Daoy (cell line): Measurements from ENCODE around the gene AHCYL1. TPM values are rescaled to one million over a fixed set of nuclear protein-coding genes. Genes with fewer than 3 reads are reported as not detected.

Experiments
- DNase-seq: peaks from one replicate; pipeline ENCODE4 v3.0.0-alpha.2; 2015; ENCODE audit warnings: low read depth
- total RNA-seq: library from RNA; depleted of rRNA; stranded (reverse); fragments of >200 nt; shearing (Covaris generic); gene quantifications from 2 replicates; pipeline ENCODE4 v1.2.3, GENCODE V29; 2014

AHCYL1 gene
- total RNA-seq, 1 experiment from 2014 or later = 44.9 TPM

DNA sequence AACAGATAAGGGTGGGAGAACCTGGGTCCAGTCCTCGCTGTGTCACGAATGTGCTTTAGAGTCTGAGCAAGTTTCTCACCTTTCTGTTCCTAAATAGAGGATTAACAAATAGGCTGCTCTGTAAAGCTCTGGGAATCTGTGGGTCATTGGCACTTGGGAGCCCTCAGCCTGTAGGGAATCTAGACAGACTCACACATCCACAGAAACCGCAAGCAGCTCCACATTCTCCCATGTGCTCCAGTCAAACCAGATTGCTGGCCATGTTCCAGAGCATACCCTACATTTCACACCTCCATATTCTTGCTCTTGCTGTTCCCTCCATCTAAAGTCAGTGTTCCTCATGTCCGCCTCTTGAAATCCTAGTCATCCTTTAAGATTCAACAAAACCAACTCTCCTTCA lies 7.8 kb upstream of the AHCYL1 start:
- DNase-seq = no peak

DNA sequence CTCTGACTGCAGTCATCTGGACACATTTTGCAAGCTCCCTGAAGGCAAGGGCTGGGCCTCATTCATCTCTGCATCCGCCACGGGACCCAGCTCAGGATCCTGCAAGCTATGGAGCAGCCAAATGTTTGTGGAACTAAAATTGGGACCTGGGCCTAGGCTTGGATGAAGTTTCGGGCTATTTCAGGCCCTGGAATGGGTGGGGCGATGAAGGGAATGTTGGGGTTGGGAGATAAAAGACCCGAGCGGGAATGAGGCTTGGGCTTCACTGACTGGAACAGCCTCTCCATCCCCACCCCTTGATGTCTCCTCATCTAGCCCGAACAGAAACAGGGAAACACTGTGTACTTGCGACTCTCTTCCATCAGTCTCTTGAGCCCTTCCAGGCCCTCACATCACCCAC lies 7.3 kb upstream of the AHCYL1 start:
- DNase-seq = no peak

DNA sequence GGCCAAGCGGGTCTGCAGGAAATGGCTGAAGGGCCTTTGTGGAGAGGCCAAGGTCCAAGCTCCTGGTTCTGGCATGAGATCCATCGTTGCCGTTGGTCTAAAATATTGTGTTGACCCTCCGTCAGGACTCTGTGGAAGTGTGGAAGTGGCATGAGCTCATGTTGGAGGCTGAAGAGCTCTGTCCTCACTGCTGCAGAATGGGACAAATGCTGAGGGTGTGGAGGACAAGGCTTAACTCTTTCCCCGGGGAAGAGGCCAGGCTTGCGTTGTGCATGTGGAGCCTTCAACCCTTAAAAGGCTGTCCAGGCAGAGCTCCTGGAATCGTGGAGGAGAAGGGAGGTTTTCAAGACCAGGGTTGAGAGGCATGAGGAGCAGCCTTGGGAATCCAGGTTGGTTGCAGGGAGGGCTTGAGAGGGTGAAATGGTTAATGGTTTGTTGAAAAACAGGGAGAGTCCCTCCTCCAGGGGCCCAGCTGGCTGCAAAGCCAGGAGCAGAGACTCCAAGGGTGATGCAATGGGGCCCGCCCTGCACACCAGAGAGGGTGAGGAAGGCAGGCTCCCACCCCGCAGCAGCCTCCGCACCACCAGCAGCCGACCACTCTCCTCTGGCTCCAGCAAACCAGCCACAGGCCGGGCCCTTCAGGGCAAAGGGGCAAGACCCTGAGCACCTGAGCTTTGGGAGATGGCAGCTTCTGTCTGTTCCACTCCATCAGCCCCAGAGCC lies 6.7 kb upstream of the AHCYL1 start:
- DNase-seq = no peak

DNA sequence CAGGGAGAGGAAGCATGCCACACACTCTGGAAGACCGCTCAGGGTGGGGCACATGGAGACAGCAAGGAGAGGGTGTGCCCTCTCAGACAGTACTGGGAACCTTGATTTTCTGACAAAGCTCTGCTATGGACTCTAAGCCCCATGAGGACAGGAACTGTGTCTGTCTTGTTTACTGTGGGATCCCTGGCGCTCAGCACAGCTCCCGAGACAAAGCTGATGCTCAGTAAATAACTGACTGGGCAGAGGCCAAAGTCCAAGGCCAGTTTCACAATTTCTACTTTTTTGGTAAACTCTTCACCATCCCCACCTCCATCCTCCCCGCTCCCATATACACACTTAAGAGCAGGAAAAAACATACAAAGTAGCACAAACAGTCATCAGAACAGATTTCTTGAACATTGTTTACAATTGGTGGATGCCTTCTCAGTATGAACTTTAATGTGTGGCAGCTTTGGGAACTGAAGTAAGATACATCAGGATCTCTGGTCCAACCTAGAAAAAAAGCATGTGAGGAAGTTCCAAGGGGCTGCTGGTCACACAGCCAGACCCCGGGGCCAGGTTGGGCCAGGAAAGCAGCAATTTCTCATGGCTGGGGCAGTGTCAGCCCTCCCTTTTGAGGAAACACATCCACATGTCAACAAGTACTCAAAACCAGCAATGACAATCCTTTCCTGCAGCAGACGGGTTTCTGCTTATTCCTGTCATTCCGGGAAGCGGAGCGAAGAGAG lies 5.6 kb upstream of the AHCYL1 start:
- DNase-seq = no peak

- DNase-seq = peak; percentile 75
Observed at GRCh38 chr1:109979489-109980091, 5.0 kb upstream of the AHCYL1 start.

DNA sequence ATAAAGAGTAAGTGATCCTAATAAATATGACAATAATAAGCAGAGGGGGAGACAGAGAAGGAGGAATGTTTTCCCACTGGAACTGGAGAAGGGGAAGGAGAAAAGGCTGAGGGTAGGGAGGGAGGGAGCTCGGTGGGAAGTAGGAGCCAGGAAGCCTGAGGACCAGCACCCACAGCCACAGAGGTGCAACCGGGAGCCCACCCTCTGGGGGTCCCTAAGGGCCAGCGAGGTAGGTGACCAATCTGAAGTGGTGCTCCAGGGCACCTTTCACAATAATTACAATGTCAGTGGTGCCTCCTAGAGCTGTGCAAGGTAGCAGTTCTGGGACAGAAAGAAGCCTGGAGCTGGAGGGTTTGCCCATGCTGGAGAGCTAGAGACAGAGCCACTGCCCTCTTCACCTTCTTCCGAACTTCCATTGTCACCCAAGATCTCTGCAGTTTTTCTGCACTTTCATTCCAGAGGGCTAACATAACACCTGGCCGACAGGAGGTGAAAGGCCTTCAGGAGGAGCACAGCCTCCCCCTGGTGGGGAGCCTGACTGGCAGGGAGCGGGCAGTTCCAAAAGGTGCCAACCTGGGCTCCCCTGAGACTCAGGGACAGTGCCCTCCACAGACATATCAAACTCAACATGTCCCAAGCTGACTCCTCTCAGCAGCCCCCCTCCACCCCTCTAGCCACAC lies 4.1 kb upstream of the AHCYL1 start:
- DNase-seq = peak; percentile 61

- no peak for DNase-seq
Observed at GRCh38 chr1:109981004-109981335, 3.6 kb upstream of the AHCYL1 start.

DNA sequence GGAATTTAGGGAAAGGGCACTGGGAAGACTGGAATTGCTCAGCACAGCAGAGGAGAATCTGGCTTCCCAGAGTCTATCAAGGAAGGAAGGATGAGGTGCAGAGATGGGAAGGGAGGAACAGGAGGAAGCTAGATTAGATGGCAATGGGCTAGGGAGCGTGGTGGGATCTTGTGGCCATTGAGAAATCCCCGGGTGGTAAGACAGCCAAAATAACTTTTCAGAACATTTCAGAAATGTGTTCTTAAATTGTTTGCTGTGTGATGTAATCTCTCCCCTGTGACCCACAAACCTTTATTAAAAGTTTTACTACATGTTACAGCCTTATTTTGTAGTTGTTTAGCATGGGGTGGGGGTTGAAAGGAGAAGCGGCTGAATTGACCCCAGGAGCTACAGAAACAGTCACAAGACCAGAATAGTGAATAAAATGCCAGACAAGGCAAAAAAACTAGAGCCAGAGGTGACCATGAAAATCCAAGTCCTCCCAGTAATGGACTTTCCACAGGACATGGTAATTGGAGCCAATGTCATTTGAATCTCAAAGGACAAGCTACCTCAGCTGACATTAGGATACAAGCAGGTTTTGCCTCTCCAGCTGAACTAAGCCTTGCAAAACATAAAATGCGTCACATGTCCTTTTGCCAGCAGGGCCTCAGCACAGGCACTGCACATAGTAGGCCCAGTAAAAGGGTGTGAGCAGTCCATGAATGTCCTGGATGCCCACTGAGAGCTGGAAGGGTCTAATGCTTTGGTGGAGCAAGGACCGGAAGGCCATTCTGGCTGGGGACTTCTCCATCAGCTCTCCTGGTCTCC lies 980 bp upstream of the AHCYL1 start:
- DNase-seq = no peak

DNA sequence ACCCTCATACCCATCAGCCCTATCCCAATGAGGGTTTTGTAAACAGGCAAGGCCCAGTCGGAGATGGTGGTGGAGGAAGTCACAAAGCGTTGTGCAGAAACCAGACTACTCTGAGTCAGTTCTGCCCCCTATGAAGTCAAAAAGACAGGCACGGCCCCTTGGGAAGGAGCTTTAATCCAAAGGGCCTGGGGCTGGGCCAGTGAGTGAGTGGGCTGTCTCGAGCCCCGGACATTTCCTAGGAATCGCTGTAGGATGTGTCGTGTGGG lies 442 bp upstream of the AHCYL1 start:
- peak; percentile 80 for DNase-seq

GRCh38 chr1:109985247-109986053 lies 885 bp downstream of the AHCYL1 start:
- no peak for DNase-seq

- DNase-seq = no peak
Observed at GRCh38 chr1:109986054-109986444, 1.5 kb downstream of the AHCYL1 start.

DNA sequence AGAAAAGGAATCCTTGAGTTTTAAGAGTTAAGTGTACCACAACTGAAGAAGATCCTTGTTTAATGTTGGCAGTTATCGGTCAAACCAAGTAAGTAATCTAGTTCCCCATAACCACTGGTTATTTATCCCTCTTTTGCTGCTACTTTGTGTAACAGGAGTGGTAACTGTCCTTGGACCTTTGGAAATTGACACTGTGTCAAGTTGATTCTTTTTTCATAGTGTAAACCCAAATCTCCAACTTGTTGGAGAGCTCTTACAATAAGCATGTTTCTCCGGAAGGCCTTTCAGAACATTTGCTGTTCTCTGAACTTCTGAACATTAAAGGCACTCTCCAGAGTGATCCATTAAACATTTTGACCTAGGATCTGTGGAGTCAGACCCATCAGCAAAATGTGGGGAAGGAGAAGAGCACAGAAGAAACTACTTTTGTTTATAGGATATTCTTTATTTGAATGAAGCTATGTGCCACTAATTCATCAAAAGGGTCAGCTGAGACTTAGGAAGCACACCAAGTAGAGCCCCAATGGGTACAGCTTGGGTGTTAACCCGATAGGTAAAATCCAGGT lies 3.9 kb downstream of the AHCYL1 start:
- DNase-seq = no peak

DNA sequence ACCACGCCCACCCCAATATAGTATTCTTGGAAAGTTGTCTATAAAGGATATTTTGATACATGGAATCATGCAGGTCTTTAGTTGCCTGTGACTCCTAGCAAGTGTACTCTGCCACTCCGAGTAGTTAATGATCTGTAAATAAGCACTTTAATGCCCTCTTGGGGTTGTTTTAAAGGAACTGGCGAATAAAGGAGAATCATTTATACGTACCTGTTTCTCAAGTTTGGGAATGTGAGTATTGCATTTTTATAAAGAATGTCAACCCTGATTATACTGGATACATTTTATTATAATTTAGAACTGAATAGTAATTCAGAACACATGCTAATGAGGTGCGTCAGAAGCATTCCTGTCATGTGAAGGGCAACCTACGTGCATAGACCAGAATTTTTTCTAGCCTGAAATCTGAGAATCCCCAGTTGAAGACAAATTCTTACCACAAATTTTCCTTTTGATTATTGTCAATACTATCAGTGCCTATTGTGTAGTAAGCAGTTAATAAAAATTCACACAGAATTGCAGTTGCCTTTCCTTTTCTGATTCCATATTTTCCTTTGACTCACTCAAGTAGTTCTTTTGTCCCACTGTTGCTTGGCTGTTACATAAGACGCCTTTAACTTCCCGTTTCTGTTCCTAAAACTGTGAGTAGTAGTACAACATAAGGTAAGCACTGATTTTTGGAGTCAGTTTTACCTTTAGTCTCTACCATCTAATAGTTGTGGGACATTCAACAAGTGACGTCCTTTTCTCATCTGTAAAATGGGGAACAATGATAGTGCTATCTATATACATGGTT lies 5.1 kb downstream of the AHCYL1 start:
- DNase-seq = no peak

DNA sequence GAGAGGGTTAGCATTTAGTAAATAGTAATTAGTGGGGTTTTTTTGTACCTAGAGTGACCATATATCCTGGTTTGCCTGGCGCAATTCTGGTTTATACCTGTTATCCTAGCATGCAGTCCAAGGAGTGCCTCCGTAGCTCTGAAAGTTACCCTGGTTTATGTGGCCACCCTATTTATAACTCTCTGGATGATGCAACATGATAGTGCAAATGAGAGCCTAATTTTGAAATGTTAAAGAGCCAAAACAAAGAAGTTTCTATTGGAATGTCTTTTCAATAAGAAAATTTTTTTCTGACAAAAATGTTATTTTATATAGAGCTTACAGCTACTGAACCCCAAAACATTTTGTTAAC lies 5.7 kb downstream of the AHCYL1 start:
- no peak for DNase-seq

- DNase-seq = no peak
Observed at GRCh38 chr1:109991400-109991925, 6.9 kb downstream of the AHCYL1 start.

GRCh38 chr1:109993885-109994284 lies 9.3 kb downstream of the AHCYL1 start:
- no peak for DNase-seq

DNA sequence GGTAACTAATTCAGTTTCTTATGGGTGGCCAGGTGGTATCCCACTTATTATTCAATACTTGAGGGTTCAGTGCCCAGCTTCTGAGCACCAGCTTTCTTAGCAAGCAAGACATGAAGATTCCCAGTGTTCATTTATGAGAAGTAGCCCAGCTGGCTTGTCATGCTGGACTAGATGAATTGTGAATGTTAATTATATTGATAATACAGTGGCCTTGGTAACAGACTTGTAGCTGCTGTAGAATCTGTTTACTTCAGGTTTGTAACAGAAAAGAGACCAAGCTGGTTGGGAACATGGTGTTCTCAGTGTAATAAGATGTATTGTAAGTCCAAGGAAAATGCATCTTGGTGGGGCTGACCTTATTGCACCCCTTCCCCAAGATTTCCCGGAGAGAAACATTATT lies 10.1 kb downstream of the AHCYL1 start:
- no peak for DNase-seq

GRCh38 chr1:109995536-109995935 lies 11.0 kb downstream of the AHCYL1 start:
- DNase-seq = no peak

DNA sequence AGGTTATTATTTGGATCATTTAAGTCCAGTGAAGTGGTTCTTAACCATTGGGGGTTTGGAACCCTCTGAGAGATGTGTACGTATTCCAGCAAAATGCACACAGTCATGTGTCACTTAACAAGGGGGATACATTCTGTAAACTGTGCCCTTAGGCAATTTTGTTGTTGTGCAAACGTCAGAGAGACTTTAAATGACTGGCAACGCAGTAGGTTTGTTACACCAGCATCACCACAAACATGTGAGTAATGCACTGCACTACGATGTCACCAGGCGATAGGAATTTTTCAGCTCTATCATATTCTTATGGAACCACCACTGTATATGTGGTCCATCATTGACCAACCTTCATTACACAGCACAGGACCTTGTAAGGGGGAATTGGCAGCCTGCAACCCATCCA lies 11.9 kb downstream of the AHCYL1 start:
- DNase-seq = peak; percentile 9
